ENCODE data around the gene TMBIM6. TPM values are rescaled to one million over a fixed set of nuclear protein-coding genes. Genes with fewer than 3 reads are reported as not detected.

The TMBIM6 gene
- total RNA-seq, 4 donors from 2014 or later: 238 to 407 (median 319) TPM

DNA sequence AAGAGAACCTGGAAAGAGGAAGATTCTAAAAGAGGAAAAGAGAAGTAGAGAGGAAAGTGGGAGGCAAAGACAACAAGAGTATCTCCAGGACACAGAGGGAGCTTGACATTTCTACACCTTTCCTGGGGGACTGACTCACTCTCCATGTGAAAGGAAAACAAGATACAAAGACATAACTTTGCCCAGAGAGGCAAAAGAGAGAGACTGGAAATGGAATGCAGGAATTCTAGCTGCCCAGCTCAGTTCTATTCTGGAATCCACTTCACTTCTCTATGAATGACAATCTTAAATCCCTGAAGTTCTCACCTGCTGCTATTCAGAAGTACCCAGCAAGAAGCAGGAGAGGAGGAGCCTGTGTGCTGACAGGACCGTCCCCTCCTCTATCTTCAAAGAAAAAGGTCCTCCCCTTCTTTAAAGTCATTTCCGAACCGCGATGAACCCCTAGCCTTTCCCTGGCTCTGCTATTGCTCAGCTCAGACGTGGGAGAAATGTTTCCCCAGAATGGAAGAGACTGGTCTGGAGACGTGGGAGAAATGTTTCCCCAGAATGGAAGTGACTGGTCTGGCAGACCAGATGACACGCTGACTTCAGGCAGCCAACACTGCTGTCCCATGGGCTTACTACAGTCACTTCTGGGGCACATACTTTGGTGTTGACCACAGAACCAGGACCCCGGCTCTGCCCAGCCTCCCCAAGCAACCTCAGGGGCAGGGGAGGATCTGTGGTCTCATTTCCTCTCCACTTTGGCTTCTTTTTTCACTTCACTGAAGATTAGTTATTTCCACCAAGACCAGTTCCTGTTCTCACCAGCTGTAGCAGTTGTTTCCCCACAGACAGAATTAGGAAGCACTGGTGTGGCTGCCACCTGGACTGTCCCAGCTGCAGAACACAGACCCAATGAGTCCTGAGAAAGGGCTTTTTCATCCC lies 42.5 kb upstream of the TMBIM6 start:
- DNase-seq (ENCODE audit: low spot score in 2 of 2): no peak
- WGBS, 2 donors: 47 to 55% methylated on average over 8 of the region's 8 CpGs
- intact Hi-C loops (cut with DNase I; ENCODE audit: low total_unique reads): no loop called here
- no peak overlapping the region for H3K4me3 ChIP-seq (ENCODE audit: low read depth, poor library complexity, severe bottlenecking)
- TF ChIP-seq, protein P1, sequence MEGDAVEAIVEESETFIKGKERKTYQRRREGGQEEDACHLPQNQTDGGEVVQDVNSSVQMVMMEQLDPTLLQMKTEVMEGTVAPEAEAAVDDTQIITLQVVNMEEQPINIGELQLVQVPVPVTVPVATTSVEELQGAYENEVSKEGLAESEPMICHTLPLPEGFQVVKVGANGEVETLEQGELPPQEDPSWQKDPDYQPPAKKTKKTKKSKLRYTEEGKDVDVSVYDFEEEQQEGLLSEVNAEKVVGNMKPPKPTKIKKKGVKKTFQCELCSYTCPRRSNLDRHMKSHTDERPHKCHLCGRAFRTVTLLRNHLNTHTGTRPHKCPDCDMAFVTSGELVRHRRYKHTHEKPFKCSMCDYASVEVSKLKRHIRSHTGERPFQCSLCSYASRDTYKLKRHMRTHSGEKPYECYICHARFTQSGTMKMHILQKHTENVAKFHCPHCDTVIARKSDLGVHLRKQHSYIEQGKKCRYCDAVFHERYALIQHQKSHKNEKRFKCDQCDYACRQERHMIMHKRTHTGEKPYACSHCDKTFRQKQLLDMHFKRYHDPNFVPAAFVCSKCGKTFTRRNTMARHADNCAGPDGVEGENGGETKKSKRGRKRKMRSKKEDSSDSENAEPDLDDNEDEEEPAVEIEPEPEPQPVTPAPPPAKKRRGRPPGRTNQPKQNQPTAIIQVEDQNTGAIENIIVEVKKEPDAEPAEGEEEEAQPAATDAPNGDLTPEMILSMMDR (IDR thresholded peaks at IDR 0.05): no peak
- no peak for TF ChIP-seq POLR2A (IDR thresholded peaks at IDR 0.05)

DNA sequence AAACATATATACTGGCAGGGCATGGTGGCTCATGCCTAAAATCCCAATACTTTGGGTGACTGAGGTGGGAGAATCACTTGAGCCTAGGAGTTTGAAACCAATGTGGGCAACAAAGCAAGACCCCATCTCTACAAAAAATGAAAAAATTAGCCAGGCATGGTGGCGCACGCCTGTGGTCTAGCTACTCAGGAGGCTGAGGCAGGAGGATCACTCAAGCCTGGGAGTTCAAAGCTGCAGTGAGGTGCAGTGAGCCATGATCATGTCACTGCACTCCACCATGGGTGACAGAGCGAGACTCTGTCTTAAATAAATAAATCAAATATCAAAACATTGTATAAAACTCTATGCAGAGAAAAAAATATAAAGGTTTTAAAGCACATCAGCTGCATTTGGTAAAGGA lies 39.3 kb upstream of the TMBIM6 start:
- H3K4me3 ChIP-seq (ENCODE audit: low read depth, poor library complexity, severe bottlenecking): no peak overlapping the region
- WGBS, 2 donors: 97 to 99% methylated on average over 3 of the region's 3 CpGs
- DNase-seq (ENCODE audit: low spot score in 2 of 2): no peak
- intact Hi-C loops (cut with DNase I; ENCODE audit: low total_unique reads): no loop called here
- no peak for TF ChIP-seq POLR2A (IDR thresholded peaks at IDR 0.05)
- TF ChIP-seq, protein P1 (IDR thresholded peaks at IDR 0.05): no peak

- DNase-seq (ENCODE audit: low spot score in 2 of 2): no peak
- intact Hi-C loops (cut with DNase I; ENCODE audit: low total_unique reads): no loop called here
- no peak for TF ChIP-seq POLR2A (IDR thresholded peaks at IDR 0.05)
- TF ChIP-seq, protein P1 (IDR thresholded peaks at IDR 0.05): no peak
- H3K4me3 ChIP-seq (ENCODE audit: low read depth, poor library complexity, severe bottlenecking): no peak overlapping the region
Measured at GRCh38 chr12:49702676-49703215, 38.6 kb upstream of the TMBIM6 start.

DNA sequence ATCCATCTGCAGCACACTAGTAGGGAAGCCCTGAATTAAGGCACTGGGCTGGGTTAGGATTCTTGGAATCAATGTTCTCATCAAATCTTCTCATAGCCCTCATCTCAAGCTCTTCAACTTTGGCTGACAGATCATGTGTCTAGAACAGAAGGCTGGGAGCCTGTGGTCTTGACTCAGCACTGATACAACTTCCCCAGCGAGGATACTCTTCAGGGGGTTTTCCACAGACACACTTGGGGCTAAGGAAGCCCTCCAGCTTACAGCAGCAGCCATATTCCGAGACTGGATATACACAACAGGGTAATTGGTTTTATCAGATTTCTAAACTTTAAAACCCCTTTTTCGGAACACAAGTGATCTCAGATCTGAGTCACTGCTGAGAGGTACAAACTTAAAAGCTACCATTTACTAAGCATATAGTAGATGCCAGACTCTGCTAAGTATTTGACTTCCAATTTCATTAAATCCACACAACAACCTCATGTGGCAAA lies 37.7 kb upstream of the TMBIM6 start:
- 71 to 74% methylated on average over 3 of the region's 3 CpGs for WGBS, 2 donors
- no peak for TF ChIP-seq POLR2A (IDR thresholded peaks at IDR 0.05)
- TF ChIP-seq, protein P1 (IDR thresholded peaks at IDR 0.05): no peak
- H3K4me3 ChIP-seq (ENCODE audit: low read depth, poor library complexity, severe bottlenecking): no peak overlapping the region
- intact Hi-C loops (cut with DNase I; ENCODE audit: low total_unique reads): no loop called here
- no peak for DNase-seq (ENCODE audit: low spot score in 2 of 2)

- no peak for TF ChIP-seq POLR2A (IDR thresholded peaks at IDR 0.05)
- intact Hi-C loops (cut with DNase I; ENCODE audit: low total_unique reads): loop anchor here (5.0 kb wide), 1 partner anchor 63 kb away; no protein-coding TSS in a partner anchor
- WGBS, 2 donors: 51 to 59% methylated on average over 10 of the region's 10 CpGs
- peak; percentile 16 to 90 for DNase-seq (ENCODE audit: low spot score in 2 of 2)
- H3K4me3 ChIP-seq (ENCODE audit: low read depth, poor library complexity, severe bottlenecking): no peak overlapping the region
Measured at GRCh38 chr12:49705479-49706134, 35.8 kb upstream of the TMBIM6 start.
